ENCODE measurements around the gene REXO1. TPM values are rescaled to one million over a fixed set of nuclear protein-coding genes. Genes with fewer than 3 reads are reported as not detected.

The REXO1 gene
- total and polyA plus RNA-seq, 2 of the 13 experiments (the other 11 are each of a cell fraction or from before 2014, with no cell fraction given), result 5.0 to 11.2 TPM

- intact Hi-C loops (cut with micrococcal nuclease; ENCODE audit: unreplicated experiment), result no loop called here
- no CpG with 5 or more reads among the region's 63 CpGs for WGBS (ENCODE audit: low lambda C conversion rate)
- TF ChIP-seq SMARCE1 (IDR thresholded peaks at IDR 0.05; ENCODE audit: borderline replicate concordance) (no peak), ZNF263 (CRISPR knock-in tag; IDR thresholded peaks at IDR 0.05) (no peak), RBFOX2 (IDR thresholded peaks at IDR 0.05; ENCODE audit: low read depth, low read length) (peak; percentile 12; the same call in 1 of the 2 replicates), TBP (CRISPR knock-in tag; IDR thresholded peaks at IDR 0.05) (no peak), TAF15 (IDR thresholded peaks at IDR 0.05; ENCODE audit: low read depth, low read length, poor library complexity, severe bottlenecking) (no peak), HNRNPH1 (optimal IDR thresholded peaks at IDR 0.05; ENCODE audit: low read depth, low read length) (no peak), NCOR1 (IDR thresholded peaks at IDR 0.05; ENCODE audit: borderline replicate concordance, low read length) (no peak), SAP130 (CRISPR knock-in tag; IDR thresholded peaks at IDR 0.05; ENCODE audit: low read depth) (no peak), TRIM22 (IDR thresholded peaks at IDR 0.05) (no peak), POLR2A (IDR thresholded peaks at IDR 0.05; ENCODE audit: insufficient read depth in 1 of 2, low read depth in 2 of 2, low read length in 2 of 2) (peak in 1 of 2 experiments; percentile 48; a peak in 1 of 4 replicates), KAT2B (IDR thresholded peaks at IDR 0.05; ENCODE audit: borderline replicate concordance, low read depth, low read length) (no peak), ZSCAN25 (CRISPR knock-in tag; IDR thresholded peaks at IDR 0.05) (no peak), ZNF652 (CRISPR knock-in tag; IDR thresholded peaks at IDR 0.05; ENCODE audit: borderline replicate concordance, low read depth) (no peak), RAD21 (CRISPR knock-in tag; IDR thresholded peaks at IDR 0.05) (peak; percentile 6; the same call in 1 of the 2 replicates), TFDP1 (CRISPR knock-in tag; IDR thresholded peaks at IDR 0.05; ENCODE audit: borderline replicate concordance) (no peak), ZNF317 (CRISPR knock-in tag; IDR thresholded peaks at IDR 0.05) (no peak), CENPT (CRISPR knock-in tag; IDR thresholded peaks at IDR 0.05; ENCODE audit: low read depth) (no peak), MTA1 (CRISPR knock-in tag; IDR thresholded peaks at IDR 0.05; ENCODE audit: borderline replicate concordance) (no peak), SKIL (CRISPR knock-in tag; IDR thresholded peaks at IDR 0.05; ENCODE audit: borderline replicate concordance) (no peak), ZNF335 (CRISPR knock-in tag; IDR thresholded peaks at IDR 0.05) (no peak), ZBTB49 (CRISPR knock-in tag; IDR thresholded peaks at IDR 0.05; ENCODE audit: borderline replicate concordance) (no peak)
Observed at GRCh38 chr19:1863328-1863637, 15.0 kb upstream of the REXO1 start, which contains the start of gene KLF16. Gene KLF16, minus strand, starts transcription at chr19:1863579. Its CDS starts 82 bp downstream, at chr19:1863497.

More at GRCh38 chr19:1863328-1863637, 15.0 kb upstream of the REXO1 start, which contains the start of gene KLF16:
- Histone ChIP-seq H2AFZ (ENCODE audit: low read length) (no peak within 1 kb of the TSS), H3K9me3 (ENCODE audit: low read length) (no peaks in the 10 kb centered on the region), H3K4me3 (replicated peaks in 1 of 3; ENCODE audit: insufficient read depth in 1 of 3, low read depth in 2 of 3, low read length in 3 of 3) (peak within 1 kb of the TSS; percentile 89 to 98 (median 91)), H3K4me1 (ENCODE audit: insufficient read depth, low read length) (peaks cover 64% of the 10 kb centered on the region), H3K36me3 (replicated peaks in 1 of 2; ENCODE audit: control insufficient read depth in 1 of 2, insufficient read depth in 2 of 2, low read length in 2 of 2) (no peaks in the 10 kb centered on the region), H3K27ac (ENCODE audit: extremely low read length, insufficient read depth, low read length) (peak within 1 kb of the TSS; percentile 98), H3K4me2 (ENCODE audit: low read depth, low read length) (peak within 1 kb of the TSS; percentile 94), H3K9ac (ENCODE audit: insufficient read depth, low read depth, low read length) (peak within 1 kb of the TSS; percentile 89), H3K27me3 (ENCODE audit: control insufficient read depth in 1 of 2, insufficient read depth in 2 of 2, low read length in 2 of 2) (no peaks in the 10 kb centered on the region; a peak in 1 of 5 replicates), H4K20me1 (ENCODE audit: insufficient read depth, low read length) (peaks cover 28% of the 10 kb centered on the region; the same call in 1 of the 2 replicates), H3K79me2 (ENCODE audit: insufficient read depth, low read length) (peaks cover 44% of the 10 kb centered on the region)
- ChIA-PET CTCF (ENCODE audit: low intra/inter-chr PET ratio, low total read pairs) (no interaction called here), POLR2A (no interaction called here)
- FAIRE-seq (no peak), DNase-seq (ENCODE audit: low spot score) (no peak), ATAC-seq (no peak)
- in situ Hi-C loops (cut with HindIII; ENCODE audit: extremely low pct_ligation_motif_present, low pct_unique_long_range_greater_than_20kb), result no loop called here
- no TSS peak for BruUV-seq (replicated peaks)

All from HepG2 (cell line).